ENCODE measurements around the gene PARVB. TPM values are rescaled to one million over a fixed set of nuclear protein-coding genes. Genes with fewer than 3 reads are reported as not detected.

PARVB gene
- total RNA-seq, 1 donor from 2014 or later = 4.4 TPM

DNA sequence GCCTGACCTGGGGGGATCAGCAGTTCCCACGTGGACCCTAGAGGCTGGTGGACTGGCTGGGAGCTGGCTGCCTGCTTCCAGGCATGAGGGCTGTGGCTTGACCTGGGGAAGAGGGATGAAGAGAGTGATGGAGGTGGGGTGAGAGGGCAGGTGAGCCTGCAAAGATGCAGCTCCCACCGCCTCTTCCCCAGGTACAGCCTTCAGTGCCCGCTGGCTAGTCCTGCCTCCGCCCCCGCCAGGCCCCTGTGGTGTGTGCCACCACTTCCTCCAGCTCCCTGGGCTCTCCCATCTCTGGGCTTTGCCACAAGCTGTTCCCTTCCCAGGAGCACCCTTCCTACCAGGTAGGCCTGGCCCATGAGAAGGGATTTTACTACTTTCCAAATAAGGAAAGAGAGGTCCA, 175.8 kb downstream of the PARVB start:
- H3K4me3 Mint-ChIP-seq (ENCODE audit: unreplicated experiment) = no peak overlapping the region
- no peaks in the 10 kb centered on the region for H3K36me3 Mint-ChIP-seq (ENCODE audit: unreplicated experiment)
- H3K4me1 Mint-ChIP-seq (ENCODE audit: unreplicated experiment) = no peaks in the 10 kb centered on the region
- TF ChIP-seq, protein P1, sequence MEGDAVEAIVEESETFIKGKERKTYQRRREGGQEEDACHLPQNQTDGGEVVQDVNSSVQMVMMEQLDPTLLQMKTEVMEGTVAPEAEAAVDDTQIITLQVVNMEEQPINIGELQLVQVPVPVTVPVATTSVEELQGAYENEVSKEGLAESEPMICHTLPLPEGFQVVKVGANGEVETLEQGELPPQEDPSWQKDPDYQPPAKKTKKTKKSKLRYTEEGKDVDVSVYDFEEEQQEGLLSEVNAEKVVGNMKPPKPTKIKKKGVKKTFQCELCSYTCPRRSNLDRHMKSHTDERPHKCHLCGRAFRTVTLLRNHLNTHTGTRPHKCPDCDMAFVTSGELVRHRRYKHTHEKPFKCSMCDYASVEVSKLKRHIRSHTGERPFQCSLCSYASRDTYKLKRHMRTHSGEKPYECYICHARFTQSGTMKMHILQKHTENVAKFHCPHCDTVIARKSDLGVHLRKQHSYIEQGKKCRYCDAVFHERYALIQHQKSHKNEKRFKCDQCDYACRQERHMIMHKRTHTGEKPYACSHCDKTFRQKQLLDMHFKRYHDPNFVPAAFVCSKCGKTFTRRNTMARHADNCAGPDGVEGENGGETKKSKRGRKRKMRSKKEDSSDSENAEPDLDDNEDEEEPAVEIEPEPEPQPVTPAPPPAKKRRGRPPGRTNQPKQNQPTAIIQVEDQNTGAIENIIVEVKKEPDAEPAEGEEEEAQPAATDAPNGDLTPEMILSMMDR (IDR thresholded peaks at IDR 0.05) = no peak
- no peak for DNase-seq (ENCODE audit: extremely low spot score, unreplicated experiment)
- H3K27me3 Mint-ChIP-seq (ENCODE audit: unreplicated experiment) = peaks cover 18% of the 10 kb centered on the region
- H3K27ac Mint-ChIP-seq (ENCODE audit: unreplicated experiment) = no peak overlapping the region
- no peaks in the 10 kb centered on the region for H3K9me3 Mint-ChIP-seq (ENCODE audit: unreplicated experiment)

DNA sequence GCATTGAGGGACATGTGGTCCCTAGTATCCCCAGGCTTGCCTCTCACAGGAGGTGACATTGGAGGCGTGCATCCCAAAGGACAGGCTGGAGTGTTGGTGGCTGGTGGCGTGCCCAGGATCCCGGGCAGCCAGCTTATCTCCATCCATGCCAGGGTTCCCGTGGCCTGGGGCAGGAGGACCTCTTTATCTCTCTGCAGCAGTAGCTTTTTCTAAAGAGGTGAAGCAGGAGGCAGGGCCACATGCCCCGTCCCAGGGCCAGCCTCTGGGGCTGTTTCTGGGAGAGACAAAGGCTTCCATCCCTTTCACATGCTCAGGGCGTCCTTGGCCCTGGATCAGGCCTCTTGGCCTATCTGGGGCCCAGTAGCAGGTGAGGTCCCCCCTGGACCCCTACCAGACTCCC, 176.3 kb downstream of the PARVB start:
- Mint-ChIP-seq H3K4me3 (ENCODE audit: unreplicated experiment) (no peak overlapping the region), H3K9me3 (ENCODE audit: unreplicated experiment) (no peaks in the 10 kb centered on the region), H3K36me3 (ENCODE audit: unreplicated experiment) (no peaks in the 10 kb centered on the region), H3K27ac (ENCODE audit: unreplicated experiment) (no peak overlapping the region), H3K27me3 (ENCODE audit: unreplicated experiment) (peaks cover 18% of the 10 kb centered on the region), H3K4me1 (ENCODE audit: unreplicated experiment) (no peaks in the 10 kb centered on the region)
- TF ChIP-seq, protein P1 (IDR thresholded peaks at IDR 0.05) = no peak
- no peak for DNase-seq (ENCODE audit: extremely low spot score, unreplicated experiment)

DNA sequence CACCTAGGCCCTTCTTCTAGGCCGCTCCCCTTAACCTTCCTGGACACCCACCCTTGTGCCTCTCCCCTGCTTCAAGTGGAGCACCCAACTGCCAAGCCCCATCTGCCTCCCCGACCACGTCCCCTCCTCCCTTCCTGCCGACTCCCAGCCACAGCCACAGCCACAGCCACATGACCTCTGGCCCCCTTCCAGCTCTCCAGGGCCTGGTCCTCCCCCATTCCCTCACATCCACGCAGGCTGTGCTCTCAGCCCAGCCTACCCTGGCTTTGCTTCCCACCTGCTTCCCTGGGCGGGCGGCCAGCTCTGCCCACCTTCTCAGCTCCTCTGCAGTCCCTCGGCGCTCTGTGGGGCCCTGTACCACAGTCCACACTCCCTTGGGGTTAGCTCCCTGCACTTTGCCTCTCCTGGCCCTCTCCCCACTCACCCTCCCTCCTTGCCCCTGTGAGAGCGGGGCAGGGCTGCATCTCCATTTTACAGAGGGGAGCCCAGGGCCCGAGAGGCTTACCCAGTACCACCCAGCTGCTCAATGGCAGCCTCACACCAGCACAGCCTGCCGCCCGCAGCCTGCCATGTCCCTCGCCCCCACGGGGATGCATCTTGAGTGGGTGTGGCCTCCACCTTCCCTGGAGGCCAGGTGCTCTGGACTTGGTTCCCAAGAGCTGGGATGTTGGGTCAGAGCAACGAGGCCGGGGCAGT, 176.9 kb downstream of the PARVB start:
- Mint-ChIP-seq H3K36me3 (ENCODE audit: unreplicated experiment) (no peaks in the 10 kb centered on the region), H3K27ac (ENCODE audit: unreplicated experiment) (no peak overlapping the region), H3K9me3 (ENCODE audit: unreplicated experiment) (no peaks in the 10 kb centered on the region), H3K27me3 (ENCODE audit: unreplicated experiment) (peaks cover 18% of the 10 kb centered on the region), H3K4me1 (ENCODE audit: unreplicated experiment) (no peaks in the 10 kb centered on the region), H3K4me3 (ENCODE audit: unreplicated experiment) (no peak overlapping the region)
- DNase-seq (ENCODE audit: extremely low spot score, unreplicated experiment) = no peak
- TF ChIP-seq, protein P1 (IDR thresholded peaks at IDR 0.05) = no peak

DNA sequence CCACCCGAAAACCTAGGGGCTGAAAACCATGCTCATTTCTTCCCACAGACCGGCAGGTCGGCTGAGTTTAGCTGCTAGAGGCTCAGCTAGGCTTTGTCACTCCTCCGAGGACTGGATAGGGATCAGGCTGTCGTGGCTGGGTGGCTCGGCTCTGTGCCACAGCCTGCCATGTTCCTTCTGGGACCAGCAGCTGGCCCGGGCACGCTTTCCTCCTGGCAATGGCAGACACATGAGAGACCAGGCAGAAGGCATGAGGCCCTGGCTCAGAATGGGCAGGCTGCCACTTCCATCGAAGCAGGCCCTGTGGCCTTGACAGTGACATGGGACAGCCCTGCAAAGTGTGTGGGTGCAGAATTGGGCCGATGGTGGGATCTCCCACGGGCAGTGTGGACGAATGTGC, 177.6 kb downstream of the PARVB start:
- TF ChIP-seq, protein P1 (IDR thresholded peaks at IDR 0.05) = no peak

DNA sequence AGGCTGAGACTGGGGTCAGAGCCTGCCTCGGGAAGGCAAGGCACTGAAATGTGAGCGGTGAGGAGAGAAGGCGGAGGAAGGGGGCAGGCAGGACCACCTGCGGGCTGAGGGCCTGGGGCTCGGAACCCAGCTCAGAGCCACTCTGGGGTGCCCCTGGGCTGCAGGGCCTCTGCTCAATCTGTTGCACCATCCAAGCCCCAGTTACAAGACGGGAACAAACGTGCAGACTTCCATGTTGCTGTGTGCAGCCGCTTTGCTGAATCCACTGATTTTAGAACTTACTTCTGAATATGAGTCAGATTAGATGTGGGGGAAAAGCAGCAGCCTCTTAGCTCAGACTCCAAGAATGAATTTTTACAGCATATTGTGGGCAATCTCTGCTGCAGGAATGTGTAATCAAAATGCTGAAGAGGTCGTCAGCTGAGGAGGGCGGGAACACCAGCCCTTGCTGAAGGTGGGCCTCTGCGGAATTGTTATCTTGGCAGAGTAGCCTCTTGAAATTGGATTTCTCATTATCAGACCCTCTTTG, 178.2 kb downstream of the PARVB start:
- no peak for DNase-seq (ENCODE audit: extremely low spot score, unreplicated experiment)
- no peak overlapping the region for H3K4me3 Mint-ChIP-seq (ENCODE audit: unreplicated experiment)
- H3K9me3 Mint-ChIP-seq (ENCODE audit: unreplicated experiment) = no peaks in the 10 kb centered on the region
- no peaks in the 10 kb centered on the region for H3K36me3 Mint-ChIP-seq (ENCODE audit: unreplicated experiment)
- peaks cover 18% of the 10 kb centered on the region for H3K27me3 Mint-ChIP-seq (ENCODE audit: unreplicated experiment)
- no peak overlapping the region for H3K27ac Mint-ChIP-seq (ENCODE audit: unreplicated experiment)
- H3K4me1 Mint-ChIP-seq (ENCODE audit: unreplicated experiment) = no peaks in the 10 kb centered on the region
- TF ChIP-seq, protein P1 (IDR thresholded peaks at IDR 0.05) = no peak

More for the DNA sequence above, 177.6 kb downstream of the PARVB start:
- H3K27ac Mint-ChIP-seq (ENCODE audit: unreplicated experiment) = no peak overlapping the region
- no peaks in the 10 kb centered on the region for H3K4me1 Mint-ChIP-seq (ENCODE audit: unreplicated experiment)
- peaks cover 18% of the 10 kb centered on the region for H3K27me3 Mint-ChIP-seq (ENCODE audit: unreplicated experiment)
- DNase-seq (ENCODE audit: extremely low spot score, unreplicated experiment) = no peak
- no peaks in the 10 kb centered on the region for H3K36me3 Mint-ChIP-seq (ENCODE audit: unreplicated experiment)
- no peak overlapping the region for H3K4me3 Mint-ChIP-seq (ENCODE audit: unreplicated experiment)
- H3K9me3 Mint-ChIP-seq (ENCODE audit: unreplicated experiment) = no peaks in the 10 kb centered on the region
